HCT116 (cell line): ENCODE data around the gene SRGAP1.

Experiments used
- CEBPB ChIP-seq: IDR thresholded peaks from 2 replicates; pipeline ENCODE4 v1.6.1; 2012; ENCODE audit warnings: low read depth
- CTCF ChIP-seq, 3 experiments: fragments of 200-600 bp in 1 of 3; sonication (generic) in 1 of 3; IDR thresholded peaks in 2 of 3; conservative IDR thresholded peaks in 1 of 3; 2 replicates each; pipeline ENCODE4 v1.5.1; 2012 to 2017; ENCODE audit warnings: low read depth in 2 of 3, low read length in 2 of 3, antibody characterized with exemption in 1 of 3, borderline replicate concordance in 1 of 3, control low read depth in 1 of 3, mild to moderate bottlenecking in 1 of 3, mixed read lengths in 1 of 3, mixed run types in 1 of 3, moderate library complexity in 1 of 3; ENCODE audit not compliant: insufficient read depth in 1 of 3
- POLR2A ChIP-seq: IDR thresholded peaks from 2 replicates; pipeline ENCODE4 v1.7.0; 2011; ENCODE audit warnings: borderline replicate concordance; ENCODE audit not compliant: insufficient read depth, insufficient read length; ENCODE audit errors: extremely low read depth
- POLR2AphosphoS5 ChIP-seq: IDR thresholded peaks from 2 replicates; pipeline ENCODE4 v1.6.1; 2011; ENCODE audit warnings: mild to moderate bottlenecking, low read depth, low read length, moderate library complexity
- RAD21 ChIP-seq: IDR thresholded peaks from 2 replicates; pipeline ENCODE4 v1.6.1; 2012; ENCODE audit warnings: low read depth, mild to moderate bottlenecking
- SIN3A ChIP-seq: IDR thresholded peaks from 2 replicates; pipeline ENCODE4 v1.6.1; 2012; ENCODE audit warnings: low read depth
- SP1 ChIP-seq: IDR thresholded peaks from 2 replicates; pipeline ENCODE4 v1.6.1; 2012; ENCODE audit warnings: low read depth
- SRF ChIP-seq: IDR thresholded peaks from 2 replicates; pipeline ENCODE4 v1.6.1; 2012; ENCODE audit warnings: low read depth
- TF ChIP-seq, protein P1 (sequence below): IDR thresholded peaks from 2 replicates; pipeline ENCODE4 v1.6.1; 2012; ENCODE audit warnings: low read depth

GRCh38 chr12:64081008-64081404 is 236.5 kb downstream of the SRGAP1 start:
- TF ChIP-seq RAD21 (no peak), SRF (no peak), POLR2AphosphoS5 (no peak), CTCF (IDR thresholded peaks at IDR 0.05 in 2 of 3, conservative IDR thresholded peaks at IDR 0.05 in 1 of 3; ENCODE audit: borderline replicate concordance in 1 of 3, insufficient read depth in 1 of 3, low read depth in 2 of 3, low read length in 2 of 3) (no peak), CEBPB (no peak), POLR2A (no peak), SIN3A (no peak), SP1 (no peak)
- TF ChIP-seq, protein P1, sequence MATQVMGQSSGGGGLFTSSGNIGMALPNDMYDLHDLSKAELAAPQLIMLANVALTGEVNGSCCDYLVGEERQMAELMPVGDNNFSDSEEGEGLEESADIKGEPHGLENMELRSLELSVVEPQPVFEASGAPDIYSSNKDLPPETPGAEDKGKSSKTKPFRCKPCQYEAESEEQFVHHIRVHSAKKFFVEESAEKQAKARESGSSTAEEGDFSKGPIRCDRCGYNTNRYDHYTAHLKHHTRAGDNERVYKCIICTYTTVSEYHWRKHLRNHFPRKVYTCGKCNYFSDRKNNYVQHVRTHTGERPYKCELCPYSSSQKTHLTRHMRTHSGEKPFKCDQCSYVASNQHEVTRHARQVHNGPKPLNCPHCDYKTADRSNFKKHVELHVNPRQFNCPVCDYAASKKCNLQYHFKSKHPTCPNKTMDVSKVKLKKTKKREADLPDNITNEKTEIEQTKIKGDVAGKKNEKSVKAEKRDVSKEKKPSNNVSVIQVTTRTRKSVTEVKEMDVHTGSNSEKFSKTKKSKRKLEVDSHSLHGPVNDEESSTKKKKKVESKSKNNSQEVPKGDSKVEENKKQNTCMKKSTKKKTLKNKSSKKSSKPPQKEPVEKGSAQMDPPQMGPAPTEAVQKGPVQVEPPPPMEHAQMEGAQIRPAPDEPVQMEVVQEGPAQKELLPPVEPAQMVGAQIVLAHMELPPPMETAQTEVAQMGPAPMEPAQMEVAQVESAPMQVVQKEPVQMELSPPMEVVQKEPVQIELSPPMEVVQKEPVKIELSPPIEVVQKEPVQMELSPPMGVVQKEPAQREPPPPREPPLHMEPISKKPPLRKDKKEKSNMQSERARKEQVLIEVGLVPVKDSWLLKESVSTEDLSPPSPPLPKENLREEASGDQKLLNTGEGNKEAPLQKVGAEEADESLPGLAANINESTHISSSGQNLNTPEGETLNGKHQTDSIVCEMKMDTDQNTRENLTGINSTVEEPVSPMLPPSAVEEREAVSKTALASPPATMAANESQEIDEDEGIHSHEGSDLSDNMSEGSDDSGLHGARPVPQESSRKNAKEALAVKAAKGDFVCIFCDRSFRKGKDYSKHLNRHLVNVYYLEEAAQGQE, result no peak
